ENCODE results near the gene TRPV3. TPM values are rescaled to one million over a fixed set of nuclear protein-coding genes. Genes with fewer than 3 reads are reported as not detected.

TRPV3 gene
- total and polyA plus RNA-seq, 2 donors (not counting 1 experiment from before 2014, with no cell fraction given) = 0.20 to 0.99 TPM

DNA sequence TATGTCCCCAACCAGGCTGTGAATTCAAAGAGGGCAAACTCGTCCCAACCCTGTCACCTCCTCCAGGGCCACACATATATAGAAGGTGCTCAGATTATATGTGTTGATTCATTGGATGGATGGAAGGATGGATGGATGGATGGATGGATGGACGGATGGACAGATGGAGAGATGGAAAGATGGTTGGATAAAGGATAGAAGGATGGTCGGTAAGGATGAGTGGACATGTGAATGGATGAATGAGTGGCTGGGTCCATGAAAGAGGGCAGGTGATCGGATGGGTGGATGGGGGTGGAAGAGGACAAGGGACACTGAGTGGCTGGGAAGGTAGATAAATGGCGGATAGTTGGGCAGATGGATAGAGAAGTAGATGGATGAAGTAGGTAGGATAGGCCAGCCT lies 30.1 kb downstream of the TRPV3 start:
- no peak for DNase-seq (ENCODE audit: low read depth in 2 of 2)
- H2AFZ ChIP-seq (ENCODE audit: low read length) = no peak overlapping the region
- no peaks in the 10 kb centered on the region for H3K36me3 ChIP-seq (ENCODE audit: control insufficient read depth, insufficient read depth, low read length)
- H3K9me3 ChIP-seq (ENCODE audit: control insufficient read depth, insufficient read depth, low read depth, low read length) = no peaks in the 10 kb centered on the region
- H3K27me3 ChIP-seq (ENCODE audit: control insufficient read depth, insufficient read depth, low read length) = no peaks in the 10 kb centered on the region
- H3K4me3 ChIP-seq (replicated peaks in 1 of 4; ENCODE audit: control extremely low read depth in 1 of 4, insufficient read depth in 1 of 4, low read depth in 3 of 4, low read length in 4 of 4) = no peak overlapping the region
- H3K27ac ChIP-seq (ENCODE audit: insufficient read depth, low read length) = no peak overlapping the region
- H3K9ac ChIP-seq (ENCODE audit: insufficient read depth, low read length) = no peak overlapping the region
- H4K20me1 ChIP-seq (ENCODE audit: control insufficient read depth, extremely low read depth, insufficient read depth, low read length) = no peaks in the 10 kb centered on the region
- no peaks in the 10 kb centered on the region for H3K4me1 ChIP-seq (ENCODE audit: control insufficient read depth, extremely low read depth, insufficient read depth, low read length)
- TF ChIP-seq, protein P1, sequence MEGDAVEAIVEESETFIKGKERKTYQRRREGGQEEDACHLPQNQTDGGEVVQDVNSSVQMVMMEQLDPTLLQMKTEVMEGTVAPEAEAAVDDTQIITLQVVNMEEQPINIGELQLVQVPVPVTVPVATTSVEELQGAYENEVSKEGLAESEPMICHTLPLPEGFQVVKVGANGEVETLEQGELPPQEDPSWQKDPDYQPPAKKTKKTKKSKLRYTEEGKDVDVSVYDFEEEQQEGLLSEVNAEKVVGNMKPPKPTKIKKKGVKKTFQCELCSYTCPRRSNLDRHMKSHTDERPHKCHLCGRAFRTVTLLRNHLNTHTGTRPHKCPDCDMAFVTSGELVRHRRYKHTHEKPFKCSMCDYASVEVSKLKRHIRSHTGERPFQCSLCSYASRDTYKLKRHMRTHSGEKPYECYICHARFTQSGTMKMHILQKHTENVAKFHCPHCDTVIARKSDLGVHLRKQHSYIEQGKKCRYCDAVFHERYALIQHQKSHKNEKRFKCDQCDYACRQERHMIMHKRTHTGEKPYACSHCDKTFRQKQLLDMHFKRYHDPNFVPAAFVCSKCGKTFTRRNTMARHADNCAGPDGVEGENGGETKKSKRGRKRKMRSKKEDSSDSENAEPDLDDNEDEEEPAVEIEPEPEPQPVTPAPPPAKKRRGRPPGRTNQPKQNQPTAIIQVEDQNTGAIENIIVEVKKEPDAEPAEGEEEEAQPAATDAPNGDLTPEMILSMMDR (conservative IDR thresholded peaks at IDR 0.05 in 1 of 2, IDR thresholded peaks at IDR 0.05 in 1 of 2; ENCODE audit: low read depth in 1 of 2, low read length in 2 of 2) = no peak
- TF ChIP-seq EZH2 (IDR thresholded peaks at IDR 0.05; ENCODE audit: low read length, missing control alignments) = no peak
- H3K4me2 ChIP-seq (ENCODE audit: extremely low read depth, insufficient read depth, low read length) = no peak overlapping the region
- H3K79me2 ChIP-seq (ENCODE audit: control insufficient read depth, insufficient read depth, low read length) = no peaks in the 10 kb centered on the region

DNA sequence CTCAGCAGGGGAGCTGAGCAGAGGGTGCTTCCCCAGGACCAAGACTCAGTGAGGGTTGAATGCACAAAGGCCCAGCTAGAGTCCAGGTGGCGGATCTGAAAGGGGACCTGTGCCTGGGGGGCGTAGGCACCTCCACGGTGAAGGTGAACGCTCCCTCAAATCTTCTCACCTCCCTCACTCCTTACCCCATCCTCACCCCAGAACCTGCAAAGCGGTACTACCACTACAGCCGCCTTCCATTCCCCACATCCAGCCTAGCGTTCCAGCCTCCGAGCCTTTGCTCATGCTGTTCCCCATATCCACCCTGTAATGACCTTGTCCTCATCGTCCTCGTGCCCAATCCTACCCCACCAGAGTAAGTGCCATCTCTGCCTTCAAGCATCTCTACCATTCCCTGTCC lies 30.6 kb downstream of the TRPV3 start:
- no peak overlapping the region for H3K27ac ChIP-seq (ENCODE audit: insufficient read depth, low read length)
- H3K4me2 ChIP-seq (ENCODE audit: extremely low read depth, insufficient read depth, low read length) = no peak overlapping the region
- no peak overlapping the region for H3K4me3 ChIP-seq (replicated peaks in 1 of 4; ENCODE audit: control extremely low read depth in 1 of 4, insufficient read depth in 1 of 4, low read depth in 3 of 4, low read length in 4 of 4)
- no peak overlapping the region for H3K9ac ChIP-seq (ENCODE audit: insufficient read depth, low read length)
- no peaks in the 10 kb centered on the region for H4K20me1 ChIP-seq (ENCODE audit: control insufficient read depth, extremely low read depth, insufficient read depth, low read length)
- H2AFZ ChIP-seq (ENCODE audit: low read length) = no peak overlapping the region
- no peaks in the 10 kb centered on the region for H3K4me1 ChIP-seq (ENCODE audit: control insufficient read depth, extremely low read depth, insufficient read depth, low read length)
- no peaks in the 10 kb centered on the region for H3K79me2 ChIP-seq (ENCODE audit: control insufficient read depth, insufficient read depth, low read length)
- no peak for DNase-seq (ENCODE audit: low read depth in 2 of 2)
- H3K27me3 ChIP-seq (ENCODE audit: control insufficient read depth, insufficient read depth, low read length) = no peaks in the 10 kb centered on the region
- TF ChIP-seq, protein P1 (conservative IDR thresholded peaks at IDR 0.05 in 1 of 2, IDR thresholded peaks at IDR 0.05 in 1 of 2; ENCODE audit: low read depth in 1 of 2, low read length in 2 of 2) = no peak
- no peak for TF ChIP-seq EZH2 (IDR thresholded peaks at IDR 0.05; ENCODE audit: low read length, missing control alignments)
- H3K36me3 ChIP-seq (ENCODE audit: control insufficient read depth, insufficient read depth, low read length) = no peaks in the 10 kb centered on the region
- H3K9me3 ChIP-seq (ENCODE audit: control insufficient read depth, insufficient read depth, low read depth, low read length) = no peaks in the 10 kb centered on the region

DNA sequence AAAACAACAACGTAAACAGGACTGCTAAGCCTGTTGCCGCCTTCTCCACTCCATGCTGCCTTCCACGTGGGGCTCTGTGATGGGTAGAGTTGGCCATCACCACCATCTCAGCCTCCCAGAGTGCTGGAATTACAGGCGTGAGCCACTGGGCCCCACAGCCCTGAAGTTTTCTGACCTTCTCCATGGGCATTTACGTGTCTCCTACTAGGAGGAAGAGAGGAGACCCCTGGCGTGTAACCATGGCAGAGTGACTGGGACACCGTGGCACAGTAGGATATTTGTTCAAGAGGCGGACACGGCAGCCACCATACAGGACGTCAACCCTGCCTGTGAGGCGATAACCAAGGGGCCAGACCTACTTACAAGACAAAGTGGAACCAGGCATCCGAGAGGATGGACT lies 31.1 kb downstream of the TRPV3 start:
- H2AFZ ChIP-seq (ENCODE audit: low read length) = no peak overlapping the region
- no peak for DNase-seq (ENCODE audit: low read depth in 2 of 2)
- H3K27me3 ChIP-seq (ENCODE audit: control insufficient read depth, insufficient read depth, low read length) = no peaks in the 10 kb centered on the region
- no peak overlapping the region for H3K9ac ChIP-seq (ENCODE audit: insufficient read depth, low read length)
- H3K4me2 ChIP-seq (ENCODE audit: extremely low read depth, insufficient read depth, low read length) = no peak overlapping the region
- TF ChIP-seq, protein P1 (conservative IDR thresholded peaks at IDR 0.05 in 1 of 2, IDR thresholded peaks at IDR 0.05 in 1 of 2; ENCODE audit: low read depth in 1 of 2, low read length in 2 of 2) = no peak
- H3K4me1 ChIP-seq (ENCODE audit: control insufficient read depth, extremely low read depth, insufficient read depth, low read length) = no peaks in the 10 kb centered on the region
- no peak overlapping the region for H3K4me3 ChIP-seq (replicated peaks in 1 of 4; ENCODE audit: control extremely low read depth in 1 of 4, insufficient read depth in 1 of 4, low read depth in 3 of 4, low read length in 4 of 4)
- no peaks in the 10 kb centered on the region for H3K36me3 ChIP-seq (ENCODE audit: control insufficient read depth, insufficient read depth, low read length)
- no peaks in the 10 kb centered on the region for H3K9me3 ChIP-seq (ENCODE audit: control insufficient read depth, insufficient read depth, low read depth, low read length)
- H4K20me1 ChIP-seq (ENCODE audit: control insufficient read depth, extremely low read depth, insufficient read depth, low read length) = no peaks in the 10 kb centered on the region
- no peaks in the 10 kb centered on the region for H3K79me2 ChIP-seq (ENCODE audit: control insufficient read depth, insufficient read depth, low read length)
- H3K27ac ChIP-seq (ENCODE audit: insufficient read depth, low read length) = no peak overlapping the region
